Astrocyte (in vitro differentiated cells and primary cell): ENCODE measurements around the gene PITX2. TPM values are rescaled to one million over a fixed set of nuclear protein-coding genes. Genes with fewer than 3 reads are reported as not detected.

Experiments
- DNase-seq: peaks from one replicate; pipeline ENCODE4 v3.0.0-alpha.2; 2010; ENCODE audit warnings: low read depth
- FAIRE-seq: peaks from 2 replicates; lab custom pipeline; 2011; peaks lifted over from hg19 to GRCh38; lab: Jason Lieb, UNC
- H2AFZ ChIP-seq: 2 replicates; pipeline ENCODE4 v1.6.0; 2012; ENCODE audit warnings: low read depth, low read length, inconsistent platforms
- H3K27ac ChIP-seq: 2 replicates; pipeline ENCODE4 v1.5.1; 2011; ENCODE audit warnings: low read depth, low read length, inconsistent platforms
- H3K27me3 ChIP-seq: 2 replicates; pipeline ENCODE4 v1.6.0; 2011; ENCODE audit warnings: low read length, inconsistent platforms; ENCODE audit not compliant: insufficient read depth
- H3K36me3 ChIP-seq: 2 replicates; pipeline ENCODE4 v1.5.1; 2011; ENCODE audit warnings: low read length, inconsistent platforms; ENCODE audit not compliant: insufficient read depth
- H3K4me1 ChIP-seq: 2 replicates; pipeline ENCODE4 v1.5.1; 2011; ENCODE audit warnings: low read length, inconsistent platforms; ENCODE audit not compliant: insufficient read depth
- H3K4me2 ChIP-seq: 2 replicates; pipeline ENCODE4 v1.6.0; 2012; ENCODE audit warnings: low read length, inconsistent platforms
- H3K4me3 ChIP-seq: 2 replicates; pipeline ENCODE4 v1.5.1; 2011; ENCODE audit warnings: low read depth, mild to moderate bottlenecking, low read length, inconsistent platforms; ENCODE audit not compliant: insufficient read depth
- H3K79me2 ChIP-seq: 2 replicates; pipeline ENCODE4 v1.6.0; 2012; ENCODE audit warnings: mild to moderate bottlenecking, low read length, inconsistent platforms; ENCODE audit not compliant: insufficient read depth
- H3K9ac ChIP-seq: 2 replicates; pipeline ENCODE4 v1.6.0; 2012; ENCODE audit warnings: mild to moderate bottlenecking, low read length, inconsistent platforms
- H3K9me3 ChIP-seq: 2 replicates; pipeline ENCODE4 v1.5.1; 2012; ENCODE audit warnings: low read depth, mild to moderate bottlenecking, low read length, inconsistent platforms; ENCODE audit not compliant: insufficient read depth
- H4K20me1 ChIP-seq: 2 replicates; pipeline ENCODE4 v1.6.0; 2012; ENCODE audit warnings: low read length, inconsistent platforms; ENCODE audit not compliant: insufficient read depth
- H3K27ac Mint-ChIP-seq: one replicate; pipeline ENCODE4 v1.8.0; 2021; ENCODE audit warnings: mild to moderate bottlenecking, mixed read lengths; ENCODE audit not compliant: unreplicated experiment
- H3K27me3 Mint-ChIP-seq: one replicate; pipeline ENCODE4 v1.8.0; 2021; ENCODE audit warnings: low read depth, mixed read lengths; ENCODE audit not compliant: unreplicated experiment
- H3K36me3 Mint-ChIP-seq: one replicate; pipeline ENCODE4 v1.8.0; 2021; ENCODE audit warnings: low read depth, mixed read lengths; ENCODE audit not compliant: unreplicated experiment
- H3K4me1 Mint-ChIP-seq: one replicate; pipeline ENCODE4 v1.8.0; 2021; ENCODE audit warnings: low read depth, mixed read lengths; ENCODE audit not compliant: unreplicated experiment
- H3K4me3 Mint-ChIP-seq: one replicate; pipeline ENCODE4 v1.8.0; 2021; ENCODE audit warnings: mild to moderate bottlenecking, moderate library complexity, mixed read lengths; ENCODE audit not compliant: unreplicated experiment
- H3K9me3 Mint-ChIP-seq: one replicate; pipeline ENCODE4 v1.8.0; 2021; ENCODE audit warnings: mild to moderate bottlenecking, mixed read lengths; ENCODE audit not compliant: unreplicated experiment
- EZH2 ChIP-seq: IDR thresholded peaks from 2 replicates; pipeline ENCODE4 v1.6.1; 2012; ENCODE audit warnings: mild to moderate bottlenecking, low read length, inconsistent platforms; ENCODE audit not compliant: insufficient read depth
- total RNA-seq: library from RNA; stranded (reverse); gene quantifications from 2 replicates; pipeline ENCODE4 v1.2.1, GENCODE V29; 2021
- TF ChIP-seq, protein P1 (sequence below): IDR thresholded peaks from 2 replicates; pipeline ENCODE4 v1.5.1; 2011; ENCODE audit warnings: low read depth, mild to moderate bottlenecking, inconsistent platforms, low read length, moderate library complexity; ENCODE audit not compliant: insufficient read depth

The PITX2 gene
- total RNA-seq, 1 donor from 2014 or later, result 3.8 TPM

DNA sequence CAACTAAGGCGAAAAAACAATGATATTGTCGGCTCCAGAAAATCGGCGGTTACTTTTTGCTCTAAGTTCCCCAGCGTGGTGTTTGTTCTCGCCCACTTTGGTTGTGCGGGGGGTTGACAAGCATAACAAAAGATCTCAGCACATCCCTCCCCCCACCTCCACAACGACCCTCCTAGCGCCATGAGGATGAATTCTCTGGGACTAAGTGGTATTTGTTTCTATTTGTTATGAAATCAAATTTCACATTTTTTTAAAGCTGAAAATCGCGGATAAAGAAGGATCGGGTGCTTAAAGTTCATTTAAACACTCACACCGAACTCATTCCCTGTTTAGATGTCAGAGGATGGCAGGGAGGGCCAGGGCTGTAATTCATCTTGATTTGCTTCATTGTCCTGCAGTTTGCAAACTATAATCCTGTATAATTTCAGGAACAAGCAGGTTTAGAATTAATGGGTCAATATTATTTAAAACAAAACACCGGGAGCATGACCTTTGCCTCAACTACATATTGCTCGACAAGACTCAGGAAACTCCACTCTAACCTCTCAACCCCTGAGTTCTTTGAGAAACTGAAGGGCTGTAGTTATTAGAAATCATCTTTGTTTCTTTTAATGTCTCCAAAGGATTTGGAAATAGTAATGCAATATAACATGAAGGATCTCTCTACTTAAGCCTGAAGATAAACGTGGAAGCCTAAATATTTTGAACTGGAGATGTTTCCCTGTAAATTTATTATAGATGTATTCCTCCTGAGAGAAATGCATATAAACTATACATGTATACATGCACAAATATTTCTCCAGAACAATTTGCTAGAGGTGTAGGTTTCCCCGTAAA lies 6.4 kb downstream of the PITX2 start:
- TF ChIP-seq EZH2, result peak; percentile 32
- TF ChIP-seq, protein P1, sequence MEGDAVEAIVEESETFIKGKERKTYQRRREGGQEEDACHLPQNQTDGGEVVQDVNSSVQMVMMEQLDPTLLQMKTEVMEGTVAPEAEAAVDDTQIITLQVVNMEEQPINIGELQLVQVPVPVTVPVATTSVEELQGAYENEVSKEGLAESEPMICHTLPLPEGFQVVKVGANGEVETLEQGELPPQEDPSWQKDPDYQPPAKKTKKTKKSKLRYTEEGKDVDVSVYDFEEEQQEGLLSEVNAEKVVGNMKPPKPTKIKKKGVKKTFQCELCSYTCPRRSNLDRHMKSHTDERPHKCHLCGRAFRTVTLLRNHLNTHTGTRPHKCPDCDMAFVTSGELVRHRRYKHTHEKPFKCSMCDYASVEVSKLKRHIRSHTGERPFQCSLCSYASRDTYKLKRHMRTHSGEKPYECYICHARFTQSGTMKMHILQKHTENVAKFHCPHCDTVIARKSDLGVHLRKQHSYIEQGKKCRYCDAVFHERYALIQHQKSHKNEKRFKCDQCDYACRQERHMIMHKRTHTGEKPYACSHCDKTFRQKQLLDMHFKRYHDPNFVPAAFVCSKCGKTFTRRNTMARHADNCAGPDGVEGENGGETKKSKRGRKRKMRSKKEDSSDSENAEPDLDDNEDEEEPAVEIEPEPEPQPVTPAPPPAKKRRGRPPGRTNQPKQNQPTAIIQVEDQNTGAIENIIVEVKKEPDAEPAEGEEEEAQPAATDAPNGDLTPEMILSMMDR, result no peak
- Histone ChIP-seq H3K27ac (no peak overlapping the region), H3K4me1 (peaks cover 1% of the 10 kb centered on the region), H3K9me3 (peaks cover 18% of the 10 kb centered on the region), H3K79me2 (no peaks in the 10 kb centered on the region), H3K4me3 (no peak overlapping the region), H3K9ac (no peak overlapping the region), H3K4me2 (no peak overlapping the region), H2AFZ (no peak overlapping the region), H3K36me3 (no peaks in the 10 kb centered on the region), H4K20me1 (peaks cover 19% of the 10 kb centered on the region), H3K27me3 (peaks cover 97% of the 10 kb centered on the region)
- Mint-ChIP-seq H3K9me3 (peaks cover 49% of the 10 kb centered on the region), H3K27ac (no peak overlapping the region), H3K4me3 (no peak overlapping the region), H3K27me3 (peaks cover 86% of the 10 kb centered on the region), H3K4me1 (no peaks in the 10 kb centered on the region), H3K36me3 (peaks cover 20% of the 10 kb centered on the region)
- FAIRE-seq (no peak), DNase-seq (no peak)

DNA sequence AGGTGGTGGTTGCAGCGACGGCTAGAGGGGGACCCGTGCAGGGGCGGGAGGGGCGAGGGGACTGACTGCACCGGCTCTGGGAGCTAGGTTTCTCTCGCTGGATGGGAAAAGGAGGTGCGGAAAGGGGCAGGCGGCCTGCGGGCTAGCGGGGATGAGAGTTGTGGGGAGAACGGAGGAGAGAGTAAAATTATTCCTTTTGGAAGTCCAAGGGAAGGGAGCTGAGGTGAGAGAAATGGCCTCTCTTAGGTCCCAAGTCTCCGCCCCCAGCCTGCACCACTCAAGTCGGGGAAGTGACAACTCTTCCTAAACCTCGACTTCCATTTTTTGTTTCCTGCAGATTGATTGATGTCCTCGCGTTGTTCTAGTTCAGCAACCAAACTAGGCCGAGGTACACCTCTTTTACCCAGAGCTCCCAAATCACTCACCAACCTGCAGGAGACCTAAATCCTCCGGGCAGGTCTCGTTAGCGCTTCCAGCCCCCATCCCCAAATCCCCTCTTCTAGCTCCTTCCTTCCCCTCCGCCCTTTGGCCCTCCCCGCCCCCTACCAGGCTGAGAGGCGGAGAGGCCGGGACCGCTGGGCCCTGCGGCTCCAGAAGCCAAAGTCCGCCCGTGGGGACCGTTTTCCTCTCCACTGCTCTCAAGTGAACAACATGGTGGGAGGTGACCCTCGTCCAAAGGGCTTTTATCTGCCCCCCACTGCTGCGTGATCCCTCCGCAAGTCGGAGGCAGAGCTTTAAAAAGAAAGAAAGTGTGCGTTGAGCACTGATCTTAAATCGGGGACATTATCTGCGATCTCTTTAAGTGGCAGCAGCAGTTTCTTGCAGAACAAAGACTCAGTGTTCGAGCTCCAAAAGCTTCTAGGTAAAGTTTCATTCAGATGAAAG lies 7.3 kb downstream of the PITX2 start:
- H3K4me3 ChIP-seq, result no peak overlapping the region
- Mint-ChIP-seq H3K27ac (peak overlapping the region; percentile 62), H3K4me3 (no peak overlapping the region), H3K36me3 (peaks cover 20% of the 10 kb centered on the region), H3K4me1 (peaks cover 5% of the 10 kb centered on the region), H3K9me3 (peaks cover 47% of the 10 kb centered on the region), H3K27me3 (peaks cover 87% of the 10 kb centered on the region)
- no peaks in the 10 kb centered on the region for H3K79me2 ChIP-seq
- TF ChIP-seq, protein P1, result no peak
- TF ChIP-seq EZH2, result peak; percentile 84
- FAIRE-seq (no peak), DNase-seq (no peak)
- peaks cover 4% of the 10 kb centered on the region for H3K4me1 ChIP-seq
- H3K9me3 ChIP-seq, result peaks cover 18% of the 10 kb centered on the region
- no peak overlapping the region for H3K9ac ChIP-seq
- H3K36me3 ChIP-seq, result no peaks in the 10 kb centered on the region
- no peak overlapping the region for H2AFZ ChIP-seq
- H3K27me3 ChIP-seq, result peaks cover 97% of the 10 kb centered on the region
- H3K27ac ChIP-seq, result no peak overlapping the region
- H4K20me1 ChIP-seq, result peaks cover 17% of the 10 kb centered on the region
- no peak overlapping the region for H3K4me2 ChIP-seq
